ENCODE results near the gene PRRT1B.

Gene PRRT1B

GRCh38 chr9:131582466-131583336 lies 37.4 kb downstream of the PRRT1B start:
- no peak for DNase-seq

GRCh38 chr9:131583337-131583645 lies 38.0 kb downstream of the PRRT1B start:
- no peak for DNase-seq

DNA sequence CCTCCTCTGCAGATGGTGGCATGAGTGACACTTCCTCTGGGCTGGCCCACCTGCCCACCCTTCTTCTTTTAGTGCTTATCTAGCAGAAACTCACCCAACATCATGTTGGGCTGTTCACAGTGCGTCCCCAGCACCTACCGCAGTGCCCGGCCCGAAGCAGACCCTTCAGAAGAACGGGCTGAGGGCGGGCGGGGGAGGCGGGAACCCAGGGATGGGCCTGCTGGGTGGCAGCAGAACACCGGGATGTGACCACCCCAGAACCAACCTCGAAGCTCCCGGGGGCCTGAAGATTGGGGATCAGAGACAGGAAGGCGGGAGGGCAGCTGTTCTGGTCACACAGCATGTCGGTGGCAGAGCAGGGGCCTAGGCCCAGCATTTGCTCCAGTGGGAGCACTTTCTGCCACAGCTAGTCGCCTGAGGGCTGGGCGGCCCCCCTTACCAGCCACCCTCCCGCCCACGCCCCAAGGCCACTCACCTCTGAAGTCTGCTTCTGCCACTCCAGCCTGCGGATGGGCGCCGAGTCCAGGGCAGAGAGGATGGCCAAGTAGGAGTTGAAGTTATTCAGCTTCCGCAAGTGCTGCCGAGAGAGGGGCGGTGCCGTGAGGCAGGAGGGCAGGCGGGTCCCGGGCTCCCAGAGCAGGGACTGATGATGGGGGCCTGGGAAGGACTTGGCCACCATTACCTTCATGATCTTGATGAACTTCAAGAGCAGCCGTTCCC lies 38.7 kb downstream of the PRRT1B start:
- DNase-seq = no peak

- DNase-seq = no peak
These were observed 39.5 kb downstream of the PRRT1B start for GRCh38 chr9:131584858-131585257.

DNA sequence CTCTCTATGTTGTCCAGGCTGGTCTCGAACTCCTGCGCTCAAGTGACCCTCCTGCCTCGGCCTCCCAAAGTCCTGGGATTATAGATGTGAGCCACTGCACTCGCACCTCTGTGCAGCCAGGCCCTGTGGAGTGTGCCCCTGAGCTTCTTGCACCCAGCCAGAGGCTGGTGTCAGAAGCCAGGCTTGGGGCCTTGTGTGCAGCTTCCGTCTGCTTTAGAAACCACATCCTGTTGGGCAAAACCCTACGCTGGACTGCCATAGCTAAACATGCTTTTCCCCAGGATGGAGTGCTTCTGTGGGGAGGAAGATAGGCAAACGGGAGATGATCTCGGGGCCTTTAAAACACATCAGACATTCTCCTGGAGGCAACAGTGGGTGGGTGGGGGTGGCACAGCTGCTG lies 40.1 kb downstream of the PRRT1B start:
- peak; percentile 61 for DNase-seq

GRCh38 chr9:131587331-131587730 lies 42.0 kb downstream of the PRRT1B start:
- no peak for DNase-seq

DNA sequence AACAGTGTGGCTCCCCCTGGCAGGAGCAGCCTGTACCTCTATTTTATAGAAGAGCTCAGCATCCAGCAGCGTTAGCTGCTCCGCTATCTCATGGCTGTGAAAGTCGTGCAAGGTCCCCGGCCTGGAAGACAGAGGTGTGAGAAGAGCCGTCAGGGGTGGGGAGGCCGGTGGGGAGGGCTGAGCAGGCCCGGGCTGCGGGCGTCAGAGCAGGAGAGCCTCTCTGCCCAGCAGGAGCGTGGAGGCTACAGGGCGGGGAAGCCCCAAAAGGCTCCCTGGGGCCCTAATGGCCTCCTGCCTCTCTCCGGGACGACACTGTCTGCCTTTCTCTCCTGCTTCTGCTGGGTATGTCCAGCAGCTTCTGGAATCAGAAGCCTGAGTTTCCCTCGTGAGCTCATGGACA lies 42.6 kb downstream of the PRRT1B start:
- DNase-seq = no peak

GRCh38 chr9:131588396-131588795 lies 43.1 kb downstream of the PRRT1B start:
- DNase-seq = no peak

DNA sequence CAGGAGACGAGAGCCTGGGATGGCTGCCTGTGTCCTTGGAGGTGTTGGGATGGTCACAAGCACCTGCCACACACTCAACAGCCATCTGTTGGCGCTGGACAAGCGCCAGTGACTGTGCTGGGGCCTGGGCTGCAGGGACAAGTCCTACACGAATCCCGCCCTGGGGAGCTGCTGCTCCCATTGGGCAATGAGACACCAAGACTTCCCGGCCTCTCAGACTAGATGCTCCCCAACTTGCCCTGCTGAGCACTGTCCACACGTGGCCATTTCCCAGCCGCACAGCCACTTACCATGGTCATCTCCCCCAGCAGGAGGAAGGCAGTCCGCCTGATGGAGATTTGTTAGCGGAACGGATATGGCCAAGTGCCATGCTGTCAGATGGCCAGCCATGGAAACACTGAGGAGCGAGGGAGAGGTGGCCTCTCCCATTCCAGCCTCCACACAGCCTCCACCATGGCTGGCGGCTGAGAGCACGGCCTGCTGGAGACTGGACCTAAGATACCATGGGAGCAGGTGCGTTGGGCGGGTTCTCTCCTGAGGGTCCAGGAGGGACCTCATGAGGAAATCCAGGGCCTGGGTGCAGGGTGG lies 43.9 kb downstream of the PRRT1B start:
- no peak for DNase-seq

DNA sequence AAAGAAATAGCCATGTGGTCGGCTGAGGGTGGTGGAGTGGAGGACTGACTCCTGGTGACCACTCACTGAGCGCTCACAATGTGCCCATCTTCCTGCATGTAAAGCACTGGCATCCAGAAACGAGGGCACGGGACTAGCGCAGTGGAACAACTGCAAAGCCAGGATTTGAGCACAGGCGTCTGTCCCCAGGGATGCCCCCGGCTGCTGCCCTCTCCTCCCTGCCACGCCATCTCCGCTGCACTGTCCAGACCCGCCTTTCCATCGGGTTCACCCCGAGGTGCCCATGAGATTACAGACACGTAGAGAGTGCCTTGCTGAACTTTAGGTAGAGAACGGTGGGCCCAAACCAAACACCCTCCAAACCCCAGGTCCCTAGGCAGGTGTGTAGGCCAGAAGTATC lies 44.7 kb downstream of the PRRT1B start:
- DNase-seq = no peak

DNA sequence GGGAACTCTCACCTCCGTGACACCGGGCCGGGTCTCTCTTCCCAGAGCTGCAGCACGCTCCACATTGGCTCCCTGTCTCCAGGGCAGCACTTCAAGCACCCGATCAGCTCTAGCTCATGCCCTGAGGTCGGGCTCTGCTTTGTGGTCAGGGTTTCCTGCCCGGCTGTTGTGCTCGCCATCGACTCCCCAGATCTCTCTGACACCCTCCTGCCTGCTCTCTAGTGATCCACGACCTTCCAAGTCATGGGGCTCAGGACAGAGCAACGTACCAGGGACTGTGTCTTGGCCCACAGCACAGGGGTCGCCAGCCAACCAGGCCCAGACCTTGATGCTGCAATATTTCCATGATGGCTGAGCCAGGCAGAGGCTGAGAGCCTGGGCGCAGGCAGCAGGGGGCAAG lies 45.1 kb downstream of the PRRT1B start:
- no peak for DNase-seq

DNA sequence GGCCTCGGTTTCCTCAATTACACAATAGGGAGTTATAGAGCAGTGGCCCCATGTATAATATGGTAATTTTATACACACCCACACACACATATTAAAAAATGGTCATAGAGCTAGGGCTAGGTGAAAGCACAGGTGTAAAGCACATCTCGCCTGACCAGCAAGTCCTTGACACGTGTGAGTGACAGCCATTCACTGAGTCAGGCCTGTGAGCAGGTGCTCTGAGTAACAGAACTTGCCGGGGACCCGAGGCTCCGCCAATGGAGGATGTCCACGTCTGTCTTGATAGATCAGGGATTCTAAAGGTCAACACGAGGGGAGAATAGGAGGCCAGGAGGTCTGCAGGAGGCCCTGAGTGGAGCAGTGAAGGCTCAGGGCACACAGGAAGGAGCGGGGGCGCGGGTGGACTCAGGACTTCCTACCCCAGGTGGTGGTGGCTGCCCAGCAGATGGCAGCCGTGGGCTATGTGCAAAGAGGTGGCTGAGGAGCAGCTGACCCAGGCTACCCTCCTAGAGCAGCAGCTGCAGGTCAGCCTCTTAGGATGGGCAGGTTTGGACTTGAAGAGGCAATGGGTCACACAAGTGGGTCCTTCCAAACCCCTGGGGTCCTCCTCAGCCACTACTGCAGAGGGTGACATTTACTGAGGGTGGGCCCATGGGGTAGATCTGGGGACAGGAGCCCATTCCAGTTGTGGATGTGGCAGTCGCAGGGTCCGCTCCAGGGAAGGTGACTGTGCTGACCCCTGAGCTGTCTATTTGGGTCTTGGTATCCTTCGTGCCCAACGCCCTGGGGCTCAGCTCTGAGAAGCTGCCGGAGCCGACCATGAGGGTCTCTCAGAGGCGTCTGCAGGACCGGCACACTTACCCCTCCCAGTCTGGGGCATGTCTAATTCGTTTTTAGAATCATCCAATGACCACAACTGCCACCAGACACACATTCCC lies 45.9 kb downstream of the PRRT1B start:
- peak; percentile 80 for DNase-seq

- no peak for DNase-seq
These were observed 46.5 kb downstream of the PRRT1B start for GRCh38 chr9:131591845-131592208.

DNA sequence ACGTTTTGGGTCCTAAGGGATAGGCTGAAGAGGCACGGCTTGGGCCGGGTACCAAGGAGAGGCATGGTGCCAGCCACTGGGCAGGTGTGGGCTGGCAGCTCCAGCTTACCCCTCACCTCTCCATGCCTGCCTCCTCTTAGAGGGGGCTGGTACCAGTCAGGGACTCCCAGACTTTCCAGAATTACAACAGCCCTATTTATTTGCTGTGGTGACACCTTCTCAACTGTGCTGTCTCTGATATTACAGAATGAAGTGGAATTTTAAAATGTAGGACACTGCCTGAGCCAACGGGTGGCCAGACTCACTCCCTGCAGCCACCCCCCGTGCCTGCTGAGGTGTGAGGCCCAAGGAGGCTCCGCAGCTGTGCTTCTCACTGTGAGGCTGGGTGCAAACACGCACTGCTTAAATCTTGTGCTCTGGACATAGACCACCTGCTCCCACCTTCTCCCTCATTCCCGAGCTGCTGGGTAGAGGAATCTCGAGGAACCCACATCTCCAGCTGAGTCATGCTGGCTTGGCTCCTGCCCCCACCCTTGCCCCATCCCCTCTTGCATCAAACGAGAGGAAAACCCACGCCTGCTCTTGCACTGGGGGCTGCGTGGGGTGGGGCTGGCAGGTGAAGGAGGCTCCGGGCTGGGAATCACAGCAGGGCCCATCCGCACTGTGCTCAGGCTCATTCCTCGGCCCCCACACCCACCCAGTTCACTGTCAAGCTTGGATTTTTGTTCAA lies 47.9 kb downstream of the PRRT1B start:
- no peak for DNase-seq

DNA sequence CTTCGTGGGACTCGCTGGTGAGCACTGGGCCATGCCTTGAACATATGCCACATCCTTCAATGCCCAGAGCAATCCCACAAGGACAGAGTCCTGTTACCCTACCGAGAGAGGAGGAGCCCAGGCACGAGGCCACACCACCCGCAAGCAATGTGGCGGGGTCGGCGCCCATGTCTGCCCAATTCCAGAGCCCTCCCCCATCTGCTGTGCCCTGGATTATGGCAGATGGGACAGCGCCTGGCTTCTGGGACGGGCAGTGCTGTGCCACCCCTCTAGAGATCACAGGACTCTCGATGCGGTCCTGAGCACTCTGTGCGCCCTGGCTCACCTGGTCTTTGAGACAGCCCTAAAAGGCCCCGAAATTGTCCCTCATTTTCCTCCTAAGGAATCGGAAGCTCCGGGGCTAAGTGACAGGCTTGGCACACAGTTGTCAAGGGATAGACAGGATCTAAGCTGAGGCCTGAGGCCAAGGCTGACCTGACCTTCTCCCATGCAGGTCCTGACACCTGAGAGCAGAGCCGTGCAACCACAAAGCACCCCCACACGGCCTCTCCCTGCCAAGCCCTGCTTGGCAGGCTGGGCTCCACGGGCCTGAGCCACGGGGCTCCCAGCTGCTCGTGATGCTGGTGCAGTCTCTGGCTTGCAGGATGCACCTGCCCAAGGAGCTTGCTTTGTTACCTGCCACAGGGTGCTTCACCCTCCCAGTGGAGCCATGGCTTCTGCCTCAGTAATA lies 48.8 kb downstream of the PRRT1B start:
- DNase-seq = no peak

- DNase-seq = no peak
These were observed 49.8 kb downstream of the PRRT1B start for GRCh38 chr9:131594906-131595665.

GRCh38 chr9:131595696-131596429 lies 50.5 kb downstream of the PRRT1B start:
- no peak for DNase-seq

DNA sequence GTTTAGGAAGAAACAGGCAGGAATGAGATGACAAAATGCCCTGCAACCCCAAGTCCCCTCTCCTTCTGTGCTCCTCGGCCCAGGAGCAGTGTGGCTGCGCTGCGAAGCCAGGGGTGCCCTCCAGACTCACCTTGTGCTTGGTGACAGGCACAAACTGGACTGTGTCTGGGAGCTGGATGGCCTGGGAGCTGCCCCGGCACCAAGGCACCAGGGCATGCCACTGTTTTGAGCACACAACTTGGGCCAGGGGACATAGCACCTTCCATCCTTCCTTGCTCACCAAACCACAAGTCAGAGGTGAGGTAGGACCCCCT lies 51.1 kb downstream of the PRRT1B start:
- no peak for DNase-seq

GRCh38 chr9:131597246-131597645 lies 51.9 kb downstream of the PRRT1B start:
- DNase-seq = no peak

GRCh38 chr9:131598121-131598520 lies 52.8 kb downstream of the PRRT1B start:
- DNase-seq = peak; percentile 67

Data from CD4-positive, alpha-beta T cell treated with Interferon gamma for 1 hour (primary cell).